Sigmoid colon (tissue), 7 donors: Measurements from ENCODE around the gene GMPPA. TPM values are rescaled to one million over a fixed set of nuclear protein-coding genes. Genes with fewer than 3 reads are reported as not detected.

Source experiments
- DNase-seq: peaks from one replicate; pipeline ENCODE4 v3.0.0-alpha.2; 2019
- H3K27ac ChIP-seq, 4 donors: fragments of 200-600 bp; sonication (generic); one replicate each; pipeline ENCODE4 v1.5.1; 2016 to 2019; ENCODE audit warnings: mild to moderate bottlenecking in 1 of 4
- H3K27me3 ChIP-seq, 3 donors: fragments of 200-600 bp; sonication (generic); one replicate each; pipeline ENCODE4 v1.5.1; 2019; ENCODE audit warnings: mild to moderate bottlenecking in 1 of 3
- H3K36me3 ChIP-seq, 4 donors: fragments of 200-600 bp; sonication (generic); one replicate each; pipeline ENCODE4 v1.5.1; 2016 to 2019
- H3K4me1 ChIP-seq, 4 donors: fragments of 200-600 bp; sonication (generic); one replicate each; pipeline ENCODE4 v1.5.1; 2017 to 2019
- H3K4me3 ChIP-seq, 4 donors: fragments of 200-600 bp; sonication (generic); one replicate each; pipeline ENCODE4 v1.5.1; 2017 to 2019; ENCODE audit warnings: mild to moderate bottlenecking in 2 of 4, moderate library complexity in 1 of 4
- H3K9me3 ChIP-seq, 4 donors: fragments of 200-600 bp in 3 of 4; sonication (generic) in 3 of 4; one replicate each; pipeline versions ENCODE4 v1.5.1 to v1.6.1; 2013 to 2019
- CTCF ChIP-seq, 4 experiments: fragments of 450-650 bp in 3 of 4; fragments of 200-600 bp in 1 of 4; IDR thresholded peaks; one replicate each; pipeline ENCODE4 v1.5.1; 2016 to 2019; ENCODE audit warnings: antibody characterized with exemption in 4 of 4, mild to moderate bottlenecking in 3 of 4, moderate library complexity in 2 of 4
- EP300 ChIP-seq, 4 donors: sonication (generic); formaldehyde crosslinking; IDR thresholded peaks; one replicate each; pipeline ENCODE4 v1.6.1; 2017; ENCODE audit warnings: antibody characterized with exemption in 4 of 4
- POLR2A ChIP-seq, 2 donors: fragments of 450-650 bp; IDR thresholded peaks; one replicate each; pipeline ENCODE4 v1.6.1; 2016; ENCODE audit warnings: antibody characterized with exemption in 2 of 2, mild to moderate bottlenecking in 2 of 2, moderate library complexity in 2 of 2
- POLR2AphosphoS5 ChIP-seq, 4 donors: sonication (generic); formaldehyde crosslinking; IDR thresholded peaks; one replicate each; pipeline ENCODE4 v1.6.1; 2017; ENCODE audit warnings: antibody characterized with exemption in 4 of 4
- WGBS, 2 donors: extraction: QIAGEN DNeasy Blood & Tissue Kit; methylation state at CpG; one replicate each; pipeline ENCODE4 v1.1.7; 2013; 5-methylcytosine and 5-hydroxymethylcytosine counted together
- intact Hi-C: fragments of 100-400 bp; cut with DNase I; formaldehyde crosslinking; loops from one replicate; pipeline ENCODE4 v1.15.1; 2023
- polyA plus RNA-seq, 3 donors: library from polyadenylated mRNA; stranded (reverse); fragments of 200-250 nt; gene quantifications; one replicate each; pipeline ENCODE4 v1.2.3, GENCODE V29; 2013
- total RNA-seq, 4 donors: library from RNA; depleted of rRNA; stranded (reverse); fragments of >200 nt; gene quantifications; one replicate each; pipeline ENCODE4 v1.1.0, GENCODE V29; 2016
- donor health status: healthy with polysubstance abuse.
- donor health status: Bipolar disorder and iron deficiency.
- donor health status: healthy.

GMPPA gene
- total and polyA plus RNA-seq, 7 donors = 13.9 to 52.8 (median 24.7) TPM

GRCh38 chr2:219488149-219488843 is 10.4 kb upstream of the GMPPA start:
- peaks cover 0 to 19% (median 17%) of the 10 kb centered on the region in 4 donors for H3K4me1 ChIP-seq
- peaks cover 21 to 82% (median 47%) of the 10 kb centered on the region in 4 donors for H3K36me3 ChIP-seq
- TF ChIP-seq CTCF (IDR thresholded peaks at IDR 0.05) = no peak
- no peak for TF ChIP-seq POLR2AphosphoS5 (IDR thresholded peaks at IDR 0.05)
- no peak for TF ChIP-seq POLR2A (IDR thresholded peaks at IDR 0.05)
- TF ChIP-seq EP300 (IDR thresholded peaks at IDR 0.05) = no peak
- 90% methylated on average over 17 of the region's 17 CpGs for WGBS, 2 donors
- no peak for DNase-seq
- intact Hi-C loops = no loop called here
- peaks cover 5 to 22% (median 6%) of the 10 kb centered on the region in 3 donors for H3K27me3 ChIP-seq
- no peaks in the 10 kb centered on the region for H3K9me3 ChIP-seq
- no peak overlapping the region for H3K4me3 ChIP-seq
- peak overlapping the region in 3 of 4 donors; percentile 61 to 99 (median 99) for H3K27ac ChIP-seq

DNA sequence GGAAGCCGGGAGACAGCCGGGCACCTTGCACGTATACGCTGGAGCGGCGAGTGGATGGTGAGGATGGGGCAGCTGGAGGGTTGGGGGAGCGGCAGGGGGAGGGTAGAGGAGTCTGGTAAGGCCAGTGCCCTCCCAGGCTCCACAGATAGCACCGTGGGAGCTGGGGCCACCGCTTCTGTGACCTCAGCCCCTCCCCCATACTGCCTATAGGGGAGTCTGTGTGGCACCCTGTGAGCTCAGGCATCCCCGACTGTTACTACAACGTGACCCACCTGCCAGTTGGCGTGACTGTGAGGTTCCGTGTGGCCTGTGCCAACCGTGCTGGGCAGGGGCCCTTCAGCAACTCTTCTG is 9.9 kb upstream of the GMPPA start:
- DNase-seq = no peak
- Histone ChIP-seq H3K27me3 (peaks cover 5 to 16% (median 6%) of the 10 kb centered on the region in 3 donors), H3K4me1 (peaks cover 0 to 14% (median 12%) of the 10 kb centered on the region in 4 donors), H3K9me3 (no peaks in the 10 kb centered on the region), H3K27ac (peak overlapping the region in 3 of 4 donors; percentile 61 to 99 (median 99)), H3K36me3 (peaks cover 21 to 83% (median 47%) of the 10 kb centered on the region in 4 donors), H3K4me3 (no peak overlapping the region)
- intact Hi-C loops = no loop called here
- no peak for TF ChIP-seq POLR2AphosphoS5 (IDR thresholded peaks at IDR 0.05)
- TF ChIP-seq CTCF (IDR thresholded peaks at IDR 0.05) = no peak
- no peak for TF ChIP-seq POLR2A (IDR thresholded peaks at IDR 0.05)
- TF ChIP-seq EP300 (IDR thresholded peaks at IDR 0.05) = no peak
- 86 to 87% methylated on average over 14 of the region's 14 CpGs for WGBS, 2 donors

DNA sequence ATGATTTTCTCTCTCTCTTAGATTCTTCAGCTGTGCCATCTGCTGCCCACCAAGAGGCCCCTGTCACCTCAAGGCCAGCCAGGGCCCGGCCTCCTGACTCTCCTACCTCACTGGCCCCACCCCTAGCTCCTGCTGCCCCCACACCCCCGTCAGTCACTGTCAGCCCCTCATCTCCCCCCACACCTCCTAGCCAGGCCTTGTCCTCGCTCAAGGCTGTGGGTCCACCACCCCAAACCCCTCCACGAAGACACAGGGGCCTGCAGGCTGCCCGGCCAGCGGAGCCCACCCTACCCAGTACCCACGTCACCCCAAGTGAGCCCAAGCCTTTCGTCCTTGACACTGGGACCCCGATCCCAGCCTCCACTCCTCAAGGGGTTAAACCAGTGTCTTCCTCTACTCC is 9.4 kb upstream of the GMPPA start:
- intact Hi-C loops = no loop called here
- peak overlapping the region in 3 of 4 donors; percentile 61 to 99 (median 99) for H3K27ac ChIP-seq
- H3K4me3 ChIP-seq = no peak overlapping the region
- no peak for DNase-seq
- peaks cover 3 to 12% (median 5%) of the 10 kb centered on the region in 3 donors for H3K27me3 ChIP-seq
- WGBS, 2 donors = 79 to 83% methylated on average over 9 of the region's 9 CpGs
- H3K9me3 ChIP-seq = no peaks in the 10 kb centered on the region
- no peak for TF ChIP-seq POLR2A (IDR thresholded peaks at IDR 0.05)
- TF ChIP-seq POLR2AphosphoS5 (IDR thresholded peaks at IDR 0.05) = no peak
- TF ChIP-seq EP300 (IDR thresholded peaks at IDR 0.05) = no peak
- TF ChIP-seq CTCF (IDR thresholded peaks at IDR 0.05) = no peak
- peaks cover 21 to 83% (median 47%) of the 10 kb centered on the region in 4 donors for H3K36me3 ChIP-seq
- H3K4me1 ChIP-seq = peaks cover 0 to 9% (median 7%) of the 10 kb centered on the region in 4 donors

DNA sequence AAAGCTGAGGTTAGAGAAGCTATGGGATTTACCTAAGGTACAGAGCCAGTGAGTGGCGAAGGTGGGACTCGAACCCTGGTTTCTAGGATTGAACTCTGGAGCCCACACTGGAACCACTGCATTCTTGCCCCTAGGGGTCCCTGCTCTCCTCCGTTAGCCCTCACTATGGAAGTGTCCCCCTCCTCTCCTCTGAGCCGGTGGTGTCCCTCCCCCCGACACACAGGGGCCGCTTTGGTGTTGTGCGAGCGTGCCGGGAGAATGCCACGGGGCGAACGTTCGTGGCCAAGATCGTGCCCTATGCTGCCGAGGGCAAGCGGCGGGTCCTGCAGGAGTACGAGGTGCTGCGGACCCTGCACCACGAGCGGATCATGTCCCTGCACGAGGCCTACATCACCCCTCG is 8.5 kb upstream of the GMPPA start:
- Histone ChIP-seq H3K27me3 (peaks cover 0 to 3% (median 0%) of the 10 kb centered on the region in 3 donors), H3K4me1 (peaks cover 0 to 7% (median 6%) of the 10 kb centered on the region in 4 donors), H3K9me3 (no peaks in the 10 kb centered on the region), H3K4me3 (no peak overlapping the region), H3K27ac (peak overlapping the region in 3 of 4 donors; percentile 61 to 99 (median 99)), H3K36me3 (peaks cover 21 to 81% (median 45%) of the 10 kb centered on the region in 4 donors)
- TF ChIP-seq CTCF (IDR thresholded peaks at IDR 0.05) (peak in 1 of 4 experiments; percentile 26), EP300 (IDR thresholded peaks at IDR 0.05) (no peak), POLR2A (IDR thresholded peaks at IDR 0.05) (no peak), POLR2AphosphoS5 (IDR thresholded peaks at IDR 0.05) (no peak)
- intact Hi-C loops = no loop called here
- DNase-seq = no peak
- WGBS, 2 donors = 88% methylated on average over 23 of the region's 23 CpGs
